H1 (cell line): ENCODE results near the gene RNF26. TPM values are rescaled to one million over a fixed set of nuclear protein-coding genes. Genes with fewer than 3 reads are reported as not detected.
A peak's percentile ranks its signal among the peaks of the same experiment; 100 is the strongest.

ENCODE experiments used
- CTCF ChIA-PET: fragments of 300-600 bp; sonication (Branson Sonifier 250); formaldehyde crosslinking; loops from one replicate; lab custom pipeline; 2021; ENCODE audit not compliant: partially characterized antibody; lab: Charles Lee
- POLR2A ChIA-PET: fragments of 300-600 bp; sonication (Branson Sonifier 250); formaldehyde crosslinking; loops from one replicate; lab custom pipeline; 2021; ENCODE audit warnings: inconsistent platforms; ENCODE audit not compliant: partially characterized antibody; lab: Charles Lee
- DNase-seq, 2 experiments: peaks; one replicate each; pipeline versions ENCODE4 v3.0.0 to v3.0.0-alpha.2; 2010 to 2022; ENCODE audit warnings: low spot score in 2 of 2, low read depth in 1 of 2, mixed read lengths in 1 of 2
- FAIRE-seq: peaks from 2 replicates; lab custom pipeline; 2011; peaks lifted over from hg19 to GRCh38; lab: Jason Lieb, UNC
- H2AFZ ChIP-seq: 2 replicates; pipeline ENCODE4 v1.8.1; 2012; ENCODE audit warnings: low read length, inconsistent platforms
- H2AK5ac ChIP-seq: 2 replicates; pipeline ENCODE4 v1.6.1; 2013; ENCODE audit warnings: low read depth, low read length
- H2BK120ac ChIP-seq: replicated peaks from 2 replicates; pipeline ENCODE3; 2013; ENCODE audit warnings: low read depth, low read length, inconsistent platforms
- H2BK12ac ChIP-seq: 2 replicates; pipeline ENCODE4 v1.6.1; 2013; ENCODE audit warnings: low read depth, low read length
- H2BK15ac ChIP-seq: 2 replicates; pipeline ENCODE4 v1.6.1; 2013; ENCODE audit warnings: low read length
- H2BK20ac ChIP-seq: 2 replicates; pipeline ENCODE4 v1.6.1; 2013; ENCODE audit warnings: low read length
- H2BK5ac ChIP-seq: 2 replicates; pipeline ENCODE4 v1.6.1; 2013; ENCODE audit warnings: low read depth, low read length
- H3K14ac ChIP-seq: 2 replicates; pipeline ENCODE4 v1.6.1; 2013; ENCODE audit warnings: inconsistent platforms; ENCODE audit not compliant: insufficient read length
- H3K18ac ChIP-seq: 2 replicates; pipeline ENCODE4 v1.6.1; 2013; ENCODE audit warnings: low read length; ENCODE audit errors: extremely low read depth
- H3K23ac ChIP-seq: 2 replicates; pipeline ENCODE4 v1.6.1; 2013; ENCODE audit warnings: inconsistent platforms; ENCODE audit not compliant: insufficient read length
- H3K23me2 ChIP-seq: 2 replicates; pipeline ENCODE4 v1.6.1; 2013; ENCODE audit warnings: low read depth, low read length
- H3K27ac ChIP-seq: 2 replicates; pipeline ENCODE4 v1.6.1; 2011; ENCODE audit warnings: low read depth, low read length, inconsistent platforms
- H3K27me3 ChIP-seq, 4 experiments: replicated peaks in 1 of 4; 1 replicate in 1 of 4; 2 replicates in 3 of 4; pipeline versions ENCODE4 v1.6.1 to v1.8.1; 2011 to 2013; ENCODE audit warnings: low read length in 3 of 4, mild to moderate bottlenecking in 3 of 4, inconsistent platforms in 2 of 4, mixed read lengths in 2 of 4, moderate library complexity in 1 of 4; ENCODE audit not compliant: control insufficient read depth in 3 of 4, insufficient read depth in 3 of 4; ENCODE audit errors: extremely low read depth in 1 of 4
- H3K36me3 ChIP-seq, 4 experiments: 2 replicates each; pipeline versions ENCODE4 v1.6.1 to v1.8.1; 2011 to 2013; ENCODE audit warnings: mild to moderate bottlenecking in 4 of 4, low read length in 3 of 4, moderate library complexity in 2 of 4, control low read depth in 1 of 4, inconsistent platforms in 1 of 4; ENCODE audit not compliant: insufficient read depth in 4 of 4, control insufficient read depth in 2 of 4
- H3K4ac ChIP-seq: replicated peaks from 2 replicates; pipeline ENCODE3; 2013; ENCODE audit warnings: low read length, low read depth, mixed read lengths, inconsistent platforms; ENCODE audit not compliant: insufficient read length
- H3K4me1 ChIP-seq, 4 experiments: replicated peaks in 1 of 4; 1 replicate in 1 of 4; 2 replicates in 3 of 4; pipeline versions ENCODE4 v1.6.1 to v1.8.1; 2011 to 2013; ENCODE audit warnings: low read length in 3 of 4, inconsistent platforms in 2 of 4, mixed read lengths in 1 of 4; ENCODE audit not compliant: insufficient read depth in 4 of 4, control insufficient read depth in 3 of 4
- H3K4me2 ChIP-seq, 2 experiments: 2 replicates each; pipeline versions ENCODE4 v1.6.1 to v1.8.1; 2011 to 2013; ENCODE audit warnings: low read depth in 2 of 2, low read length in 2 of 2, control low read depth in 1 of 2, inconsistent platforms in 1 of 2, mild to moderate bottlenecking in 1 of 2; ENCODE audit not compliant: insufficient read depth in 1 of 2
- H3K4me3 ChIP-seq, 4 experiments: fragments of 200-600, 300-600 bp in 1 of 4; sonication (generic), shearing (Covaris generic), sonication (Bioruptor Twin) in 1 of 4; 2 replicates each; pipeline versions ENCODE4 v1.5.1 to v1.8.1; 2011 to 2016; ENCODE audit warnings: low read length in 4 of 4, low read depth in 3 of 4, control low read depth in 2 of 4, inconsistent platforms in 2 of 4, mild to moderate bottlenecking in 2 of 4, mixed read lengths in 1 of 4, moderate library complexity in 1 of 4; ENCODE audit not compliant: insufficient read depth in 2 of 4; ENCODE audit errors: extremely low read depth in 1 of 4
- H3K56ac ChIP-seq: replicated peaks from 2 replicates; pipeline ENCODE3; 2013; ENCODE audit warnings: low read depth, mild to moderate bottlenecking, mixed read lengths, low read length, inconsistent platforms; ENCODE audit not compliant: insufficient read length
- H3K79me1 ChIP-seq: 2 replicates; pipeline ENCODE4 v1.6.1; 2013; ENCODE audit warnings: low read depth, low read length, control low read depth
- H3K79me2 ChIP-seq, 2 experiments: 2 replicates each; pipeline versions ENCODE4 v1.6.1 to v1.8.1; 2012 to 2013; ENCODE audit warnings: low read length in 2 of 2, mild to moderate bottlenecking in 2 of 2, inconsistent platforms in 1 of 2; ENCODE audit not compliant: insufficient read depth in 2 of 2, control insufficient read depth in 1 of 2
- H3K9ac ChIP-seq, 4 experiments: replicated peaks in 1 of 4; 1 replicate in 1 of 4; 2 replicates in 3 of 4; pipeline versions ENCODE4 v1.6.1 to v1.8.1; 2011 to 2013; ENCODE audit warnings: low read depth in 3 of 4, low read length in 3 of 4, control low read depth in 2 of 4, mild to moderate bottlenecking in 2 of 4, moderate library complexity in 2 of 4, inconsistent platforms in 1 of 4; ENCODE audit errors: extremely low read depth in 1 of 4
- H3K9me3 ChIP-seq, 2 experiments: 2 replicates each; pipeline versions ENCODE4 v1.6.1 to v1.8.1; 2012 to 2013; ENCODE audit warnings: mild to moderate bottlenecking in 2 of 2, moderate library complexity in 2 of 2, control low read depth in 1 of 2, inconsistent platforms in 1 of 2, low read depth in 1 of 2, low read length in 1 of 2, mixed read lengths in 1 of 2; ENCODE audit not compliant: insufficient read depth in 2 of 2
- H4K20me1 ChIP-seq, 2 experiments: replicated peaks in 1 of 2; 2 replicates each; pipeline versions ENCODE3 to v1.8.1; 2011 to 2013; ENCODE audit warnings: inconsistent platforms in 2 of 2, low read length in 2 of 2, mild to moderate bottlenecking in 1 of 2; ENCODE audit not compliant: insufficient read depth in 2 of 2, control insufficient read depth in 1 of 2
- H4K5ac ChIP-seq: 2 replicates; pipeline ENCODE4 v1.6.1; 2013; ENCODE audit warnings: low read length, low read depth, mixed read lengths, inconsistent platforms; ENCODE audit not compliant: insufficient read length
- H4K8ac ChIP-seq: 2 replicates; pipeline ENCODE4 v1.8.0; 2013; ENCODE audit warnings: mild to moderate bottlenecking, moderate library complexity, low read length, inconsistent platforms; ENCODE audit not compliant: insufficient read depth; ENCODE audit errors: extremely low read depth
- H4K91ac ChIP-seq: replicated peaks from 2 replicates; pipeline ENCODE3; 2013; ENCODE audit warnings: low read length, mixed read lengths, inconsistent platforms; ENCODE audit not compliant: insufficient read length
- RAD21 ChIP-seq, 2 experiments: IDR thresholded peaks in 1 of 2; conservative IDR thresholded peaks in 1 of 2; 2 replicates each; pipeline ENCODE4 v1.6.1; 2011; ENCODE audit warnings: low read depth in 2 of 2, low read length in 2 of 2, improper control_type of control experiment in 1 of 2, inconsistent platforms in 1 of 2, mild to moderate bottlenecking in 1 of 2, moderate library complexity in 1 of 2
- WGBS, 2 experiments: shearing (Covaris generic) in 1 of 2; methylation state at CpG; one replicate each; pipeline versions ENCODE4 v1.1.6 to v1.1.7; 2013 to 2015; ENCODE audit warnings: low lambda C conversion rate in 2 of 2, mixed read lengths in 2 of 2, inconsistent platforms in 1 of 2, low coverage in 1 of 2, missing lambda C conversion rate in 1 of 2; ENCODE audit not compliant: insufficient replicate concordance in 2 of 2, insufficient coverage in 1 of 2, insufficient read length in 1 of 2; ENCODE audit errors: extremely low coverage in 1 of 2, missing lambda C conversion rate in 1 of 2; 5-methylcytosine and 5-hydroxymethylcytosine counted together
- polyA plus RNA-seq, 7 experiments: library from polyadenylated mRNA; depleted of rRNA in 3 of 7; stranded (reverse) in 5 of 7; unstranded in 2 of 7; fragments of >200 nt in 5 of 7; fragments of 200-250 nt in 2 of 7; gene quantifications; 1 replicate in 5 of 7; 2 replicates in 1 of 7; 4 replicates in 1 of 7; pipeline versions ENCODE4 v1.2.1 to v1.2.3, GENCODE V29; 2011 to 2013; ENCODE audit warnings: missing spikeins in 2 of 7, mixed read lengths in 2 of 7
- total RNA-seq: library from RNA; stranded (reverse); fragmentation: NEBNext Ultra II Directional; extraction: Animal tissue kit (Norgen Biotek cat#: 25700); gene quantifications from 2 replicates; pipeline ENCODE4 v1.2.1, GENCODE V29; 2021
- TF ChIP-seq, protein P1 (sequence below): IDR thresholded peaks from 2 replicates; pipeline ENCODE4 v1.6.1; 2012; ENCODE audit warnings: inconsistent platforms

RNF26 gene
- total and polyA plus RNA-seq, 2 of the 8 experiments (the other 6 are each of a cell fraction or from before 2014, with no cell fraction given) = 82.7 to 84.0 TPM

DNA sequence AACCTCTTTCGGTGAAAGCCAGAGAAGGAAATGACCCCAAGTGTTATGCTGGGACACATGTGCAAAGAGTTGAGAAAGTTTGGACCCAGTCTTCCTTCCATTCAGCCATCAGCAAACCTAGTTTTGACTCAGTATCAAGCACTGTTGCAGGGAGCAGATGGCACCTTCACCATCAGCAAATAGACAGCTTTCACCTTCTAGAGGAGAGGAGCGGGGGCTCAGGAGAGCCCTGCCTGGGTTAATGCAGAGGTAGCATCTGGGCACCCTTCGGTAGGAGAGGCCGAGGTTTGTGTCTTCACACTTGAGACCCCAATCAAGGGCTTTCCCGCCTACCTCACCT, 28.4 kb downstream of the RNF26 start:
- Histone ChIP-seq H4K5ac (no peak overlapping the region), H3K23ac (no peak overlapping the region), H3K18ac (no peak overlapping the region), H4K8ac (no peak overlapping the region), H2AFZ (no peak overlapping the region), H3K4me3 (no peak overlapping the region), H2BK5ac (no peak overlapping the region), H3K27me3 (peaks cover 18 to 37% (median 32%) of the 10 kb centered on the region in 4 experiments), H4K20me1 (peaks cover 4 to 23% of the 10 kb centered on the region in 2 experiments), H3K9ac (no peak overlapping the region), H3K56ac (no peak overlapping the region), H2BK120ac (no peak overlapping the region), H2BK15ac (no peak overlapping the region), H3K4me2 (no peak overlapping the region; a peak in 1 of 4 replicates), H2BK20ac (no peak overlapping the region), H3K23me2 (peaks cover 4% of the 10 kb centered on the region; the same call in 1 of the 2 replicates), H3K4me1 (peaks cover 12 to 25% (median 22%) of the 10 kb centered on the region in 4 experiments), H2AK5ac (no peak overlapping the region), H3K36me3 (peaks cover 0 to 3% (median 1%) of the 10 kb centered on the region in 4 experiments; a peak in 3 of 8 replicates), H3K4ac (no peak overlapping the region), H3K14ac (no peak overlapping the region), H3K27ac (no peak overlapping the region), H3K79me1 (no peaks in the 10 kb centered on the region; the same call in 1 of the 2 replicates), H2BK12ac (no peak overlapping the region), H4K91ac (no peak overlapping the region), H3K9me3 (no peaks in the 10 kb centered on the region; a peak in 1 of 4 replicates), H3K79me2 (no peaks in the 10 kb centered on the region)
- TF ChIP-seq, protein P1, sequence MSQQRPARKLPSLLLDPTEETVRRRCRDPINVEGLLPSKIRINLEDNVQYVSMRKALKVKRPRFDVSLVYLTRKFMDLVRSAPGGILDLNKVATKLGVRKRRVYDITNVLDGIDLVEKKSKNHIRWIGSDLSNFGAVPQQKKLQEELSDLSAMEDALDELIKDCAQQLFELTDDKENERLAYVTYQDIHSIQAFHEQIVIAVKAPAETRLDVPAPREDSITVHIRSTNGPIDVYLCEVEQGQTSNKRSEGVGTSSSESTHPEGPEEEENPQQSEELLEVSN = peak; percentile 75
- TF ChIP-seq RAD21 (IDR thresholded peaks at IDR 0.05 in 1 of 2, conservative IDR thresholded peaks at IDR 0.05 in 1 of 2; ENCODE audit: low read depth in 2 of 2, low read length in 2 of 2) = no peak
- no peak for FAIRE-seq
- ChIA-PET POLR2A (interaction anchor here (1.0 to 3.7 kb wide), 6 partner anchors 9 to 112 kb away, joined by 3 to 32 read pairs (median 4); partner anchors contain the start of genes C1QTNF5 and USP2), CTCF (interaction anchor here (1.2 to 10.9 kb wide), 7 partner anchors 10 to 112 kb away, joined by 5 to 474 read pairs (median 7); partner anchors contain the start of genes C1QTNF5 and USP2)
- WGBS, 2 experiments = 90% methylated on average over 5 of the region's 5 CpGs; no CpG with 5 or more reads in 1 of the 2 experiments
- no peak for DNase-seq
